Stimulated activated CD4-positive, alpha-beta T cell treated with anti-CD3 and anti-CD28 coated beads, Interleukin-4, amount 100 ng/mL, for 48 hours (primary cell): Measurements from ENCODE around the gene FAM13A.

ENCODE experiments used
- DNase-seq, 2 donors: peaks; one replicate each; pipeline ENCODE4 v3.0.0-alpha.2; 2020; ENCODE audit warnings: low read depth in 2 of 2

FAM13A gene

DNA sequence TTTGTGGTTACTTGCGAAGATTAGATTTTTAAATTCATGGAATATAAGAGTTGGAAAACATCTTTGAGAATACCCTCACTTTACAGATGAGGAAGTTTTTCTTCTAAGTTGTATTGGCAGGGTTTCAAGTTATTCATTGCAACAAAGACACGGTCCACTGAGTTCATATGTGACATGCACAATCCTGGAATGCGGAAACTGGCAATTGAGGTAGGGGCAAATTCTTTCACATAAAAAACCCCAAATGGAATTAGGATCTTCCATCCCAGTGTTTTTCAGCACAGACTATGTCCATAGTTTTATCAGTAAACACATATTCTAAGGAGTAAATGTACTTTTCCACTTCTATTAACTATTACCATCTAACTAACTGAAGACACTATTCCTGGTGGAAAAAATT, 277.6 kb downstream of the FAM13A start:
- DNase-seq: no peak

DNA sequence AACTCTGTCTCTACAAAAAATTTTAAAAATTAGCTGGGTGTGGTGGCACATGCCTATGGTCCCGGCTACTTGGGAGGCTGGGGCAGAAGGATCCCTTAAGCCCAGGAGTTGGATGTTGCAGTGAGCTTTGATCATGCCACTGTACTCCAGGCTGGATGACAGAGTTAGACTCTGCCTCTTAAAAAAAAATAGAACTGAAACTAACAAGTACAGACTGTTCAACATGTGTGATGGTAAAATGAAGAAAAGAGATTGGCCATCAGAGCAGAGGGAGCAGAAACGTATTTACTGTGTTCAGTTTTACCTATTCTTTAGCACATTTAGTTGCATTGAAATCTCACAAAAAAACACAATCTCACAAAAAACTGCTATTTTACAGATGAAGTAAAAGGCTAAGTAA, 281.5 kb downstream of the FAM13A start:
- DNase-seq: no peak

DNA sequence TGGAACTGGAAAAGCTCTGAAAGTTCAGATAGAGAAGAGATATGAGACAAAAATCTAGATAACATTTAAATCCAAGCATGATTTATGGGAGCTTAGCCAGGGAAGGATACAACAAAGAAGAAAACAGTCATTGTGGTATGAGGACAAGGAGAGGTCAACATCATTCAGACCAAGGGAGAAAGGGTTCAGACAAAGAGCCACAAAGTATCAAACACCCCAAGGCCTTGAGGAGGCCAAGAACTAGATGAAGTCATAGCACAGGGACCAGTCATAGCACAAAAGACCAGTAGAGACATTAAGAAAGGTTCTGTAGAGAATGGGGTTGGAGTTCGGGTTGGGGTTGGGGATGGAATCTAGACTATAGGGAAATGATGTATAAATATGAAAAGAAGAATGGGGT, 282.0 kb downstream of the FAM13A start:
- no peak for DNase-seq

DNA sequence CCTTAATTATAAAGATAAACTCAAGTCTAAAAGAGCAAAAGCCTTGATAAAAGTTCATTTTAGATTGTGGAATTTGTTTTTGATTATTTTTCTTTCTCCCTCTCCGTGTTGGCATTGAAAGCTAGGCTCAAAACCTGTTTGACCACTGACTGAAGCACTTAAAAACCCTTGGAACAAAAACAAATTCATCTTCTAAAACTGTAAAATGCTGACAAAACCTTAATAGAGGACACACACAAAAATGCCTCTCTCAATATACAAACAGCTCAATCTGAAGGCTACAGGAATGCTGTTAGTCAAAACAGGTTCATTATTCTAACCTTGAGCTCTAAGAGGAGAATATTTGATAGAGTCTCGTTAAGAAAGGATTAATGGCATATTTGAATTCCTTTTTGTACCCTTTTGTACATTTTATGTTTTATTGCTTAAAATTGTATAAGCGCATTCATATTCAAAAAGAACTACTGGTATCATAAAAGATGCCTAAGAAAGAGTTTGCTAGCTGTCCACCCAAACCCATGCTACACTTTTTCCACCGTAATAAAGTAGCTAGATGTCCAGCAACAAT, 285.0 kb downstream of the FAM13A start:
- no peak for DNase-seq

DNA sequence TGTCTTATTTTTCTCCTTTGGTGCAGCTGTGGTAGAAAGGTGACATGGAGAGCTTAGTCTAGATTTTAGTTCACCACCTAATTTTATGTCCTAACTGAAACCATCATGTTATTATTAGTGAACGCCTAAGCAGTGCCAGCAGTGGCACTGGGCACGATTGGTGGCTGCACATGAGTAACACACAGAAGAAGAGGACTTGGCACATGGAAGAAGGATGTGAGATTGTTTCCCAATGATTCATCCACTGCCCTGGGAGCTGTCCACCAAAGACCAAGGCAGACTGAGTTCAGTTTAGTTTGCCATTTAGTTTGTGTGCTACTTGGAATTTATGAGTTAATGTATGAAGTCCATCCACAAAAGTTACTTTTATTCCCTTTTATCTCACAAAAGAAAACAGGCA, 291.3 kb downstream of the FAM13A start:
- no peak for DNase-seq

DNA sequence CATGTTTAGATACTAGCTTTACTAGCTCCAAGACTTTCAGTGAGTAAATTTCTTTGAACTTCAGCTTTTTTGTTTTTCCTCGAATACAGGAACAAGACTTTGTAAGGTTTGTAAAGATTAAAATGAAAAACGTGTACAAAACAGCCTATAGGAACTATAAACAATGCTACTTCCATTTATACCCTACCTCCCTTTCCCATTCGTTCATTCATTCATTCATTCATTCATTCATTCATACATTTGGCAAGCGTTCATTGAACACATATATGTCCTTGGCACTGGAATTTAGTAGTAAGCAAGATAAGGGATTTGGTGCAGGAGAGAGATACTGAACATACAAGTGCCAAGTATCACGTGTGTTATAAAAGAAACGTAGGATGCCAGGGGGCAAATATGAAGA, 293.9 kb downstream of the FAM13A start:
- DNase-seq: no peak

DNA sequence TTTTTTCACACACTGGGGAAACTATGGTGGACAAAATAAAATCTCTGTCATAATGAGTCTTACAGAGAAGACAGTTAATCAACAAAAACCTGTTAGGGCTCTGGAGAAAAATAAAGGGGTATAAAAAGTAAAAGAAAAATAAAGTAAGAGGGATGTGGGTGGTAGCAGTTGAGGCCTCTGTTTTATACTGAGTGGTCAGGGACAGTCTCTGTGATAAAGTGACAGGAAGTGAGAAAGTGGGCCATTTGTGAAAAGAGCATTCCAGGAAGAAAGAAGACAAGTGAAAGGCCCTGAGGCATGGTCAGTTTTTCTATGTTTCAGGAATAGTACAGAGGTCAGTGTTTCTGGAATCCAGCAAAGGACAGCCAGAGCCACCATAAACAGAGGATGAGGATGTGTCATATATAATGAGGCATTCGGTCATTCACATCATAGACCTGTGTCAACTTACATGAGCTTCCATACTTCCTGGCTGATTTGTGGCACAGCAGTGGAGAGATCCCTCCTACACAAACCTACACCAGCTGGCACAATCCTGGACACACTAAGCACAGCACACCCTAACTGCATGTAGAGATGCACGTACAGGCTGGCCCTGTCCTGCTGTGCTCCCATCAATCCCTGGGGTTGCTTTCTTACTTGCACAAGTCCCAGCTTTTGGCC, 295.0 kb downstream of the FAM13A start:
- no peak for DNase-seq

DNA sequence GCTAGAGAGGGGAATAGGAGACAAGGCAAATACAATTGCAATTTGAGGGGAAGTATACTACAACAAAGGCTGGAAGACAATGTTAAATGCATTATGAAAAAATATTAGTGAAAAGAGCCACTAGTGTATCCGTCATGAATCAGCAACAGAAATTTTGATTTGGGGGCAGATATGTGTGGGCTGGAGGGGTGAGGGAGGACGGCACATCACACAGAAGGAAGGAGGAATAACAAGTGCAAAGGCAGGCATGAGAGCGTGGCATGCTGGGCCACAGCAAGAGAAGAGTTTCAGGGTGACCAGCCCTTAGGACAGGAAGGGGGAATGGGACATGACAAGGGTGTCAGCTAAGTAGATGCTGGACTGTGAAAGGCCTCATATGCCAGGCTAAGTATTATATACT, 295.6 kb downstream of the FAM13A start:
- no peak for DNase-seq

DNA sequence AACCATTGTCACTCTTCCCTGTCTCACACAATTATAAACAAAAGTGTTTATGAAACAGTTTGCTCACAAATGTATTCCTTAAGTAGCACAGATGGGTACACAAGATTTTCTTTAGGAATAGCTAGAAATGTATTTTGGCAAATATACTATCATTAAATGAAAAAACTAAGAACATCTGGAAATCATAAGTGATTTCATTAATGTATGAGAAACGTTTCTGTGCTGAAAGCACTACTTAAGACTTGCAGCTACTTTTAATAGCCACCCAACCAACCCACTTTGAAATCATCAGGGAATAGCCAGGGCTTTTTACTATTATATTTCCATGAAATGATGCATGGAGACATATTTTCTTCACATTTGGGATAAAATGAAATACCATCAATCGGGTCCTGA, 297.1 kb downstream of the FAM13A start:
- DNase-seq: no peak

DNA sequence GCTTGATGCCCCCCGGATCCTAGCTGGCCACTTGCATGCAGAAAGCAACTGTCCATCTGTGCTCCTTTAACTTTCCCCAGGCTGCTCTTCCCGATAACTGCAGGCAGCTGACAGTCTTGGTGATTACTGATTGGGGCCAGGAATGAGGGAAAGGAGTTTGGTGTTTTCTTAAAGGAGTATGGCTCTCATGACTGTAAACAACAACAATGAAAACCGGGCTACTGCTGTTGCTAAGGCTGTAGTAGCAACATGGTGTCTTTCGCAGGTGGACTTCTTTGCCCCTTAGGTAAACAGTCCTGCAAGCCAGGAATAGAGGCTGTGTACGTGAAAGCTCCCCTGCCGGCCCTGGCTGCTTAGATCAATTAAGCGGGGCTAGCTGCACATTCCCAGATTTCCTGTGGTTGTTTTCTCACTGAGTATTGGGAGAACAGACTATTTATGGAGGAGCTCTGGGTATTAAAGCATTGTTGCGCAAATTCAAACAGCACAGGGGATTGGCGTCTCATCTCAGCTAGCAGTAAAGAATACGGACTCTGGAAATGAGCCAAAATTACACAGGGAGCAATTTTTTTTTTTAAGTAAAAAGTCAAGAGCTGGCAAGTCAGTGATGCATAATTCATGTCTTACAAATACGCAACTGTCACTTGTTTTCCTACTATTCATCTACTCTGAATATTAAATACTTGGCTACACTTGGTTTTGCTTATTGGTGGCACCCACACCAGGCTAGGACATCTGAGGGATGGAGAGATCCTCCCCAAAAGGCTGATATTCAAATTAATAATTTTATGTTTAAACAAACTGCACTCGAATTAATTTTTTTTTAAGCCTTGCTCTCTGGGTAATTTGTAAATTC, 297.7 kb downstream of the FAM13A start:
- no peak for DNase-seq

DNA sequence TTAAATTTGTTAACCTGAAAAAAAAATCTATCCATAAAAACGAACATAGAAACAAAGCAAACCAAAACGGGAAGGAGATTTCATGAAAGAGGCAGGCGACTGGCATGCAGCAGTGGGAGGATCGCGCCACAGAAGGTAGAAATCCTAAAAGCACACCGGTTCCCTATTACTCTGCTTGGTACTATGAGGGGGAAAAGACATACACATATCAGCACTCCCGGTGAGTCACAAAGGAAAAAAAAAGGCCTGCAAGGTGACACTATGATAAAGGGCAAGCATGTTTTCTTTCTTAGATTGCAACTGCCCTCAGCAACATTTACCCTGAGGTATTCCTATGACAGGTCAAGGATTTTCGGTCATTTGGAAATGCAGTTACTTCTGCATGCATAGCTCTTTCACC, 298.7 kb downstream of the FAM13A start:
- DNase-seq: no peak

DNA sequence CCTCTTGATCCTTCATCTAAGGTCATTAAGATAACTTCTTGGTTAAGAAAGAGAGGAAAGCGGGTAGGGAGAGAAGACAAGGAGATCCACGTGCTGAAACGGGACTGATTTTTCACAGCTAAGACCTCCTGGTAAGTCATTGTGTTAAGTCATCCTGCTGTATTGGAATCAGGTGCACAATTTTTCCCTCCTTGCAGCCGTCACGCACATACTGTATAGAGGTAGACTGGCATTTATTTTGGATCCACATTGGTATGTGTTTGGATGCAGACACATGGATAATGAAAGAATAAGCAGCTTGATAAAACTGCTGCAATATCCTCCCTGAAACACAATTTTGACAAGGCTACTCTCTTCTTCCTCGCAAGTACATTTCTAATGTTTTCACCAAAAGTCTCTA, 299.2 kb downstream of the FAM13A start:
- DNase-seq: no peak

DNA sequence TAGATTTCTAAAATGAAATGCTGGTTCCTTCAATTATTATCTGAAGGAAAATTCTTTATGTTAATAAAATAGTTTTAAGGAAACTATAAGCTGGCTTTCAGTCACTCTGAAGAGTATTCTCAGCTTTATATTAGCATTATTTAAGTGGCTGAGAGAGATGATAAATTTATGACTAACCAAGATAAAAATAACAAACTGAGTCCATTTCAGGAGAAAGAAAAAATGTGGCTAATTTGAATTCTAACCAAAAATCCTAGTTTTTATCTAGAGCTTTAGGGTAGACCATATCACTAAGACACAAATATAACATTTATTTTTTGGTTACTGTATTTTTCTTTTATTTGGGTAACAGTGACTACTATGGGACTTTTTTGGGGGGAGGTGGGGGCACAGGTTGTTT, 299.9 kb downstream of the FAM13A start:
- no peak for DNase-seq

DNA sequence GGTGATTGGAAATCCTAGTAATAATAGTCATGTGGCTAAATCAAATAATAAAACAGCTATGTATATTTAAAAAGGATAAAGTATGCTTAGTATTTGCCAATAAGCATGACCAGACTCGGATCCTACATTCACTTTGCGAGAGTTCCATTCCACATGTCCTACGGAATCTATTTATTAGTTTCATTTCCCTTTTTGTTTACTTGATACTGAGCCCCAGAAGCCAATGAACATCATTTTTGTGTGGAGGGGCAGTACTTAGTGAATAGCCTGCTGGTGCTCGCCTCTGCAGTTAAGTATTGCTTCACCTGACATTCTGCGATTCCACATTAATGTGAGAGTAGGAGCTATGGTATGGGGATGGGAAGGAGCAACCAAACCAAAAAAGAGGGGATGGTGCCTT, 300.8 kb downstream of the FAM13A start:
- DNase-seq: no peak

DNA sequence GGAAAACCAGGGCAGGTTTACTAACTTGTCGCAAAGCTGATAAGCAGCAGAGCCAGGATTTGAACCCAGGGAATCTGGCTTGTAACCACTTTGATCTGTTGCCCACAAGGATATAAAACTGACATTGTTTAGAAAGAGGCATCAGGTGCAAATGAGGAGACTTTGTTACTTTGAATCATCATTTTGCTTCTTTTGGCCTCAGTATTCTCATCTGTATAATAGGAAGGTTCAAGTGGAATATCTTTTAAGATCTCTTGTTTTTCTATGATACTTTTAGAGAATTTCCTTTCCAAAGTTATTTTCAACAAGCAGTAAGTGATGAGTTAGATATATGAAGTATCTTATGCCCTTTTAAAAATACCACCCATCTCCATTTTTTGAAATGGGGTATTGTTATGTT, 301.5 kb downstream of the FAM13A start:
- no peak for DNase-seq

DNA sequence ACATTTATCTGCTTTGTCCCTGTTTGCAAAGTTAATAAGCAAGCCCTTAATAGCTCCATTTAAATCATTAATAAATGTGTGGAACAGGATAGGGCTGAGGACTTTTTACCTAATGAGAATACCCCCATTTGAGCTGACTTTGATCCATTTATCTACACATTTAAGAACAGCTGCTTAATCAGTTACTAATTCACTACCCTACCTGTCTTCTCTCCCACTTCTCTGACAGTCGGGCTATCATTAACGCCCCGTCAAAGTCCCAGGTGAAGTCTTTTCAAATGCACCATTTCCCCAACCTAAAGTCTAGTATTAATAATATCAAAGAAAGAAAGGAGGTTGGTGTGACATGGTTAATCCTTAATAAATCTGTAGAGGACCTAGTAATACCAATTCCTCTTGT, 302.2 kb downstream of the FAM13A start:
- DNase-seq: no peak

DNA sequence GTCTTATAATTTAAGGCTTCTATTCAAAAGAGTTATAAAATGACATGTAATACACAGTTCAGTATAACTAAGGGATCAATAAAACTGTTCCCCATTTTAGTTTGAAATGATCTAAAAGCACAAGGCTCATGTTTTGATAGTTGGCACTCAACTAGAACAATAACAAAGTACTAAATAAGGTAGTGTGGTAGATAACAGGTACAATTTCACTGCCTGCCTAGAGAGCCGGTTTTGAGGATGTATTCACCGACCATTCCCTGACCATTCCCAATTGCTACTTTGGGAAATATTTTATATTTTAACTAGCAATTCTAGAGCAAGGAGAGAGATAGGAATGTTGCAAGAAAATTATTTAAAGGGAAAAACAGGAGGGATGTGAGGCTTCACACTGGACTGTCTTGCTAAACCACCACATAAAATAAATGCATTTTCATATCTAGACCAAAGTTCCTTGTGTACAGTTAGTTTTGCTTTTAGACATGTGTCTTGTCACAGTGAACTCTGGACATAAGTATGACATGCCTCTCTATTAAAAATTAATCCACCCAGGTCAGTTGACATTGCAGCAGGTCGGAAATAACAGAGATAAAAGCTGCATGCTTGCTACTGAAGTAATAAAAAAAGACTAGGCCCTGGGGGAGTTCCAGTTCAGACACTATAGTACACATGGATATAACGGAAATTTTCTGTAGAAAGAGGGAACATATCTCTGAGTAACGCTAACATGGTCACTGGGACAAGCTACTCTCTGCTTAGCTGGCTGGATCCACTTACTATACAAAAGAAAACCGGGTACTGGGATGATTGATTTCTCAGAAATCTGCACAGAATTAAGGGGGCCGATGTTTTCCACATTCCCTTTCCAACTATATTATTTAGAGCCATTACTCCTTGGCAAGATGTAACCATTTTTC, 303.1 kb downstream of the FAM13A start:
- DNase-seq: no peak

DNA sequence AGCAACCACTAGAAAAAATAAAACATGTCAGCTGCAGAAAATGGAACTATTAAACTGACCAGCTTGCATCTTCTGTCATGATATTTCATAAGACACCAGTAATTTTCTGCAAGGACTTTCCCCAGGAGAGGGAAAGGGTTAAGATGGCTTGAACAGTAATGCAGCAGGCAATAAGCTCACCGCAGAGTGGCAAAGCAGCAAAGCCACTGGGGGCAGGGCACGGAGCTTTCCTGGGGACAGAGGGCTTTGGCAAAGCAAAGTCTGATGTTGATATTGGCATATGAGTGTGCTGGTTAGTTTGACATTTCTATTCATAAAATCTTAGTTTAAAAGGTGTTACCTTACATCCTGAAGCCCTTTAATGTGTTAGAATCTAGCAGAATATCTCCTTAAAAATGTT, 304.2 kb downstream of the FAM13A start:
- no peak for DNase-seq

DNA sequence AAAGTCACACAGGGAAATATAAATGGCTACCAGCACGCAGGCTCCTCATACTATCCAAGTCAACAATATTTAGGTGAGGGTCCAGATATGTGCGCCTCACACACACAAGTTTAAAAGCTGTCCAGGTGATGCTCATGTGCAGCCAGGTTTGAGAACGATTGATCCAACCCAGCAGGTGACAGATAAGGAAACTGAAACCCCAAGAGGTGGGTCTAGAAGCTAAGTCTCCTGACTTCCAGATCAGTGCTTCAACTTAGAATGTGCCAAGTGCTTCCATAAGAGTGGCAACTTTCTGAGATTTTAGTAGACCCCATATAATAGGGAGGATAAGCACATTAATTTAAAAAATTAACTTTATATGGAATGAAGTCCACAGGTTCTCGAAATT, 304.9 kb downstream of the FAM13A start:
- DNase-seq: no peak

DNA sequence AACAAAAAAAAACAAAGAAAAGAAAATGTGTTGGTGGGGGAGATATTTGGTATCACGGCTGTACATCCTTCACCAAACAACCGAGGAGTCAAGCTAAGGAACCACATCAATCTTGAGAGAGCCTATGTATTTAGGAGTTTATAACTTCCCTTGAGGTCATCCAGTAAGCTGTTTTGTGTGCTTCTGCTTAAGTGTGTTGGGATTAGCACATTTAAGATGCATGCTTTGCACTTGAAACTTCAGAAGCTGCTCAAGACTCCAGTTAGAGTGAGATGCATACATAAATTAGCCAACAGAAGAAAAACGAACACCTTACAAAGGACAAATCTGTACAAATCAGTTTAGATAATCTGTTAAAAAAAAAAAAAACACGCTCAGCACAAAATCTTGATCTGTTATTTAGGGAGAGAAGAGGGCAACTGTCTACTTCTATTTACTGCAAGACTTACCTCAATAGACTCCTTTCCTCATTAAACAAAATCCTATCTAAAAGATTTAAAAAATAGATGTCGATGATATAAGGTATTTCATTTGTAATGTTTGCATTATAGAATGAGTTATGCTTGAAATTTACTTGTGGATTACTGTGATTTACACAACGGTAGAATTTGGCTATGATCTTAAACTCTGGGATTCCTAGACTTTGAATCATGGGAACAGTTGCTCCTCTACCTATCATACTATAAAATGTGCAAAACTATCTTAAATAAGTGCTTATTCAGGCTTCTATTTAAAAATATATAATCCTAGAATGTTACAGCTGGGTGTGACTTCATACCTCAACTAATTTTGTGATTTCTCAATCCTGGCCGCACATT, 305.5 kb downstream of the FAM13A start:
- DNase-seq: no peak

DNA sequence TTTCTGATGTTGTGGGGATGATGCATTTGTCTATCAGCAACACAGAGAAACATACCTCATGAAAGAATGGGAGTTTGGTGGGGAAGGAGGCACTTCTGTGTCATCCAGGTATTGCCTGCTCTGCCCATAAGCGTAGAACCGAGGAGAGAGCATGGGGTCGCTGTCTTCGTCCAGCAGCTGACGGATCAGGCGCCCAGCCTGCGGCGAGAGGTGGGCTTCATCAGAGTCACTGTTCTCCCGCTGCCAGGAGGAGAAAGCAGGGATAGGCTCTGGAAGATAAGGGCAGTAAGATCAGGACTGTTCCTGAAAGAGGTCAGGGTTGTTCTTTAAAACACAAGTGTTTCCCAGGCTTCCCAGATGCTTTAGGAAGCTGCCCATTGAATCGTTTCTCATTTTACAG, 306.6 kb downstream of the FAM13A start:
- DNase-seq: no peak
